ENCODE data around the gene ACOT11. TPM values are rescaled to one million over a fixed set of nuclear protein-coding genes. Genes with fewer than 3 reads are reported as not detected.

Gene ACOT11
- total and polyA plus RNA-seq, 2 of the 4 experiments (the other 2 are of a cell fraction): 2.5 to 2.7 TPM

GRCh38 chr1:54565113-54565501 lies 17.1 kb downstream of the ACOT11 start:
- Histone ChIP-seq H3K4me1 (ENCODE audit: control insufficient read depth, insufficient read depth, low read length) (peaks cover 3% of the 10 kb centered on the region; the same call in 1 of the 2 replicates), H3K36me3 (ENCODE audit: control insufficient read depth, insufficient read depth, low read length) (no peaks in the 10 kb centered on the region), H2AK9ac (replicated peaks; ENCODE audit: low read depth, low read length, poor library complexity) (no peak overlapping the region), H4K20me1 (ENCODE audit: insufficient read depth, low read length) (no peaks in the 10 kb centered on the region), H2AFZ (replicated peaks; ENCODE audit: low read length, poor library complexity) (no peak overlapping the region), H3K27me3 (ENCODE audit: control insufficient read depth, insufficient read depth, low read length) (no peaks in the 10 kb centered on the region; the same call in 1 of the 2 replicates), H3K14ac (replicated peaks; ENCODE audit: low read depth, low read length) (no peak overlapping the region), H2AK5ac (ENCODE audit: low read depth, low read length) (no peak overlapping the region), H3K4me3 (ENCODE audit: insufficient read depth, low read depth, low read length) (no peak overlapping the region), H4K5ac (ENCODE audit: low read depth, low read length) (no peak overlapping the region), H2BK120ac (ENCODE audit: low read depth, low read length) (no peak overlapping the region), H4K91ac (ENCODE audit: insufficient read depth, low read depth, low read length) (no peak overlapping the region), H2BK5ac (ENCODE audit: low read depth, low read length, poor library complexity, severe bottlenecking) (no peak overlapping the region), H3K27ac (ENCODE audit: insufficient read depth, low read length) (no peak overlapping the region), H3K4me2 (ENCODE audit: low read depth, low read length) (no peak overlapping the region), H2BK20ac (ENCODE audit: low read depth, low read length) (no peak overlapping the region), H3K56ac (ENCODE audit: extremely low read depth, insufficient read depth, low read length) (no peak overlapping the region), H3K9ac (ENCODE audit: low read depth, low read length) (no peak overlapping the region), H4K8ac (ENCODE audit: low read depth in 2 of 2, low read length in 2 of 2) (no peak overlapping the region), H3K9me1 (ENCODE audit: insufficient read depth, low read length) (no peaks in the 10 kb centered on the region; the same call in 1 of the 2 replicates), H3K18ac (ENCODE audit: low read depth, low read length) (no peak overlapping the region), H3K79me1 (ENCODE audit: low read depth in 1 of 2, low read length in 2 of 2) (no peaks in the 10 kb centered on the region), H3K23ac (ENCODE audit: low read depth, low read length) (no peak overlapping the region), H2BK15ac (ENCODE audit: low read depth, low read length) (no peak overlapping the region), H3K4ac (ENCODE audit: low read depth, low read length) (no peak overlapping the region), H3K9me3 (ENCODE audit: control insufficient read depth, insufficient read depth, low read length) (no peaks in the 10 kb centered on the region)
- in situ Hi-C loops (cut with MboI; ENCODE audit: low sequenced_read_pairs) (no loop called here), intact Hi-C loops (cut with micrococcal nuclease) (no loop called here), dilution Hi-C loops (cut with HindIII; ENCODE audit: low sequenced_read_pairs, unreplicated experiment) (no loop called here)
- ATAC-seq (ENCODE audit: low read depth): no peak
- CTCF ChIA-PET: interaction anchor here (0.5 kb wide), 1 partner anchor 16 kb away, joined by 3 read pairs; no protein-coding TSS in a partner anchor
- BruUV-seq (replicated peaks): no TSS peak
- DNase-seq: no peak
- no peak for TF ChIP-seq FOS (IDR thresholded peaks at IDR 0.05; ENCODE audit: low read depth, low read length)
- TF ChIP-seq MAFK (IDR thresholded peaks at IDR 0.05; ENCODE audit: low read depth, low read length): no peak
- TF ChIP-seq RFX5 (IDR thresholded peaks at IDR 0.05; ENCODE audit: low read depth, low read length): no peak
- no peak for TF ChIP-seq NFE2L2 (IDR thresholded peaks at IDR 0.05; ENCODE audit: low read depth, low read length)
- TF ChIP-seq CTCF (conservative IDR thresholded peaks at IDR 0.05; ENCODE audit: low read depth, low read length): no peak
- no peak for TF ChIP-seq RAD21 (IDR thresholded peaks at IDR 0.05; ENCODE audit: low read length)
- TF ChIP-seq CEBPB (IDR thresholded peaks at IDR 0.05; ENCODE audit: low read depth, low read length): no peak
- TF ChIP-seq USF2 (IDR thresholded peaks at IDR 0.05; ENCODE audit: low read depth, low read length): no peak
- no peak for TF ChIP-seq CHD1 (IDR thresholded peaks at IDR 0.05; ENCODE audit: low read depth, low read length)
- TF ChIP-seq BHLHE40 (IDR thresholded peaks at IDR 0.05; ENCODE audit: low read depth, low read length): no peak
- no peak for TF ChIP-seq MXI1 (IDR thresholded peaks at IDR 0.05; ENCODE audit: borderline replicate concordance, low read depth, low read length)
- no peak for TF ChIP-seq POLR2A (IDR thresholded peaks at IDR 0.05; ENCODE audit: low read depth, low read length)
- no peak for TF ChIP-seq RCOR1 (IDR thresholded peaks at IDR 0.05; ENCODE audit: insufficient replicate concordance, low read length)
- WGBS, 2 experiments (ENCODE audit: extremely low coverage in 2 of 2, insufficient read length in 1 of 2): no CpG with 5 or more reads among the region's 4 CpGs
- POLR2A ChIA-PET (ENCODE audit: unreplicated experiment): no interaction called here
